GM06990 (cell line): ENCODE measurements around the gene SOCS1.
A peak's percentile ranks its signal among the peaks of the same experiment; 100 is the strongest.

ENCODE experiments used
- DNase-seq: peaks from one replicate; pipeline ENCODE4 v3.0.0-alpha.2; 2011; ENCODE audit not compliant: insufficient read length; ENCODE audit errors: extremely low read depth
- H3K27me3 ChIP-seq: replicated peaks from 2 replicates; pipeline ENCODE4 v1.6.0; 2011; ENCODE audit warnings: low read length; ENCODE audit not compliant: control insufficient read depth, insufficient read depth
- H3K36me3 ChIP-seq: 2 replicates; pipeline ENCODE4 v1.5.1; 2011; ENCODE audit warnings: low read length; ENCODE audit not compliant: control insufficient read depth, insufficient read depth
- H3K4me3 ChIP-seq: replicated peaks from 2 replicates; pipeline ENCODE4 v1.5.1; 2011; ENCODE audit warnings: low read depth, mild to moderate bottlenecking, control low read depth, low read length
- TF ChIP-seq, protein P1 (sequence below): IDR thresholded peaks from 2 replicates; pipeline ENCODE4 v1.5.1; 2011; ENCODE audit warnings: low read length, control low read depth, mild to moderate bottlenecking, inconsistent platforms; ENCODE audit not compliant: insufficient read depth, poor library complexity, severe bottlenecking

The SOCS1 gene

GRCh38 chr16:11208916-11209665 lies 46.9 kb downstream of the SOCS1 start:
- Histone ChIP-seq H3K27me3 (no peaks in the 10 kb centered on the region), H3K36me3 (no peaks in the 10 kb centered on the region), H3K4me3 (no peak overlapping the region)
- no peak for DNase-seq
- TF ChIP-seq, protein P1, sequence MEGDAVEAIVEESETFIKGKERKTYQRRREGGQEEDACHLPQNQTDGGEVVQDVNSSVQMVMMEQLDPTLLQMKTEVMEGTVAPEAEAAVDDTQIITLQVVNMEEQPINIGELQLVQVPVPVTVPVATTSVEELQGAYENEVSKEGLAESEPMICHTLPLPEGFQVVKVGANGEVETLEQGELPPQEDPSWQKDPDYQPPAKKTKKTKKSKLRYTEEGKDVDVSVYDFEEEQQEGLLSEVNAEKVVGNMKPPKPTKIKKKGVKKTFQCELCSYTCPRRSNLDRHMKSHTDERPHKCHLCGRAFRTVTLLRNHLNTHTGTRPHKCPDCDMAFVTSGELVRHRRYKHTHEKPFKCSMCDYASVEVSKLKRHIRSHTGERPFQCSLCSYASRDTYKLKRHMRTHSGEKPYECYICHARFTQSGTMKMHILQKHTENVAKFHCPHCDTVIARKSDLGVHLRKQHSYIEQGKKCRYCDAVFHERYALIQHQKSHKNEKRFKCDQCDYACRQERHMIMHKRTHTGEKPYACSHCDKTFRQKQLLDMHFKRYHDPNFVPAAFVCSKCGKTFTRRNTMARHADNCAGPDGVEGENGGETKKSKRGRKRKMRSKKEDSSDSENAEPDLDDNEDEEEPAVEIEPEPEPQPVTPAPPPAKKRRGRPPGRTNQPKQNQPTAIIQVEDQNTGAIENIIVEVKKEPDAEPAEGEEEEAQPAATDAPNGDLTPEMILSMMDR = no peak

DNA sequence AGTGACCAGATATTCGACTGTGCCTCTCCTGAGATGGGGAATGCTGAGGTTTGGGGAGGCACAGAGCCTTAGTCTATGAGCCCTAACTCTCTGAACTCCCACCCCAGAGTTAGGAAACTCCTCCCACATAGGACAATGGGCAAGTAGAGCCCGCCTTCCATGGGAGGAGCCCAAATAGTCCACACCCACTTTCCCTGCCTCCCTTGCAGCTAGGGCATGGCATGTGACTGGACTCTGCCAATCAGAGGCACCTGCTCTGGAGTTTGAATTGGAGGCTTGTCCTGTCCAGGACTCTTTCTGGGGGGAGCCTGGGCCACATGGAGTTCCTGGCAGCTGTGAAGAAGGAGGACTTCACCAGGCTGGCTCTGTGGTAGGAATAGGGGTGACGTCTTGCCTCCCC lies 48.4 kb downstream of the SOCS1 start:
- no peak for DNase-seq
- no peak overlapping the region for H3K4me3 ChIP-seq
- TF ChIP-seq, protein P1 = no peak
- H3K36me3 ChIP-seq = no peaks in the 10 kb centered on the region
- no peaks in the 10 kb centered on the region for H3K27me3 ChIP-seq

- TF ChIP-seq, protein P1 = no peak
- Histone ChIP-seq H3K4me3 (no peak overlapping the region), H3K36me3 (no peaks in the 10 kb centered on the region), H3K27me3 (no peaks in the 10 kb centered on the region)
- DNase-seq = peak; percentile 60
These were observed 50.0 kb downstream of the SOCS1 start for GRCh38 chr16:11205754-11206581.

GRCh38 chr16:11205065-11205699 lies 50.8 kb downstream of the SOCS1 start:
- Histone ChIP-seq H3K36me3 (no peaks in the 10 kb centered on the region), H3K4me3 (no peak overlapping the region), H3K27me3 (no peaks in the 10 kb centered on the region)
- DNase-seq = no peak
- TF ChIP-seq, protein P1 = no peak

GRCh38 chr16:11204513-11205047 lies 51.4 kb downstream of the SOCS1 start:
- no peaks in the 10 kb centered on the region for H3K27me3 ChIP-seq
- H3K4me3 ChIP-seq = no peak overlapping the region
- no peak for DNase-seq
- H3K36me3 ChIP-seq = no peaks in the 10 kb centered on the region
- TF ChIP-seq, protein P1 = no peak
